ENCODE results near the gene C6orf58.

C6orf58 gene

GRCh38 chr6:127564761-127565160 is 12.2 kb upstream of the C6orf58 start:
- H3K27me3 ChIP-seq (ENCODE audit: control insufficient read depth in 5 of 5, insufficient read depth in 4 of 5, low read length in 5 of 5), result no peaks in the 10 kb centered on the region
- H3K9ac ChIP-seq (ENCODE audit: low read length in 5 of 5), result no peak overlapping the region
- no peak overlapping the region for H3K27ac ChIP-seq (ENCODE audit: low read depth, low read length)
- H3K9me3 ChIP-seq (ENCODE audit: control insufficient read depth in 5 of 5, low read length in 5 of 5), result no peaks in the 10 kb centered on the region
- H3K4me1 ChIP-seq (ENCODE audit: control insufficient read depth in 5 of 5, insufficient read depth in 5 of 5, low read length in 5 of 5), result no peaks in the 10 kb centered on the region
- H3K36me3 ChIP-seq (ENCODE audit: control insufficient read depth in 5 of 5, insufficient read depth in 5 of 5, low read length in 5 of 5), result no peaks in the 10 kb centered on the region
- H3K4me3 ChIP-seq (ENCODE audit: low read depth in 1 of 5, low read length in 5 of 5), result no peak overlapping the region

GRCh38 chr6:127566119-127566518 is 10.9 kb upstream of the C6orf58 start:
- Histone ChIP-seq H3K4me3 (ENCODE audit: low read depth in 1 of 5, low read length in 5 of 5) (no peak overlapping the region), H3K4me1 (ENCODE audit: control insufficient read depth in 5 of 5, insufficient read depth in 5 of 5, low read length in 5 of 5) (no peaks in the 10 kb centered on the region), H3K9ac (ENCODE audit: low read length in 5 of 5) (no peak overlapping the region), H3K27me3 (ENCODE audit: control insufficient read depth in 5 of 5, insufficient read depth in 4 of 5, low read length in 5 of 5) (no peaks in the 10 kb centered on the region), H3K36me3 (ENCODE audit: control insufficient read depth in 5 of 5, insufficient read depth in 5 of 5, low read length in 5 of 5) (no peaks in the 10 kb centered on the region), H3K9me3 (ENCODE audit: control insufficient read depth in 5 of 5, low read length in 5 of 5) (no peaks in the 10 kb centered on the region), H3K27ac (ENCODE audit: low read depth, low read length) (no peak overlapping the region)

- H3K27ac ChIP-seq (ENCODE audit: low read depth, low read length), result no peak overlapping the region
Measured at GRCh38 chr6:127566651-127567050, 10.3 kb upstream of the C6orf58 start.

GRCh38 chr6:127567476-127567875 is 9.5 kb upstream of the C6orf58 start:
- Histone ChIP-seq H3K4me3 (ENCODE audit: low read depth in 1 of 5, low read length in 5 of 5) (no peak overlapping the region), H3K36me3 (ENCODE audit: control insufficient read depth in 5 of 5, insufficient read depth in 5 of 5, low read length in 5 of 5) (no peaks in the 10 kb centered on the region), H3K27ac (ENCODE audit: low read depth, low read length) (no peak overlapping the region), H3K9ac (ENCODE audit: low read length in 5 of 5) (no peak overlapping the region), H3K9me3 (ENCODE audit: control insufficient read depth in 5 of 5, low read length in 5 of 5) (no peaks in the 10 kb centered on the region), H3K4me1 (ENCODE audit: control insufficient read depth in 5 of 5, insufficient read depth in 5 of 5, low read length in 5 of 5) (no peaks in the 10 kb centered on the region), H3K27me3 (ENCODE audit: control insufficient read depth in 5 of 5, insufficient read depth in 4 of 5, low read length in 5 of 5) (no peaks in the 10 kb centered on the region)

More at GRCh38 chr6:127566651-127567050, 10.3 kb upstream of the C6orf58 start:
- no peaks in the 10 kb centered on the region for H3K9me3 ChIP-seq (ENCODE audit: control insufficient read depth in 5 of 5, low read length in 5 of 5)
- H3K4me3 ChIP-seq (ENCODE audit: low read depth in 1 of 5, low read length in 5 of 5), result no peak overlapping the region
- no peak overlapping the region for H3K9ac ChIP-seq (ENCODE audit: low read length in 5 of 5)
- H3K27me3 ChIP-seq (ENCODE audit: control insufficient read depth in 5 of 5, insufficient read depth in 4 of 5, low read length in 5 of 5), result no peaks in the 10 kb centered on the region
- H3K36me3 ChIP-seq (ENCODE audit: control insufficient read depth in 5 of 5, insufficient read depth in 5 of 5, low read length in 5 of 5), result no peaks in the 10 kb centered on the region
- no peaks in the 10 kb centered on the region for H3K4me1 ChIP-seq (ENCODE audit: control insufficient read depth in 5 of 5, insufficient read depth in 5 of 5, low read length in 5 of 5)

GRCh38 chr6:127570739-127571389 is 6.1 kb upstream of the C6orf58 start:
- Histone ChIP-seq H3K4me1 (ENCODE audit: control insufficient read depth in 5 of 5, insufficient read depth in 5 of 5, low read length in 5 of 5) (no peaks in the 10 kb centered on the region), H3K9me3 (ENCODE audit: control insufficient read depth in 5 of 5, low read length in 5 of 5) (no peaks in the 10 kb centered on the region), H3K9ac (ENCODE audit: low read length in 5 of 5) (no peak overlapping the region), H3K4me3 (ENCODE audit: low read depth in 1 of 5, low read length in 5 of 5) (no peak overlapping the region), H3K36me3 (ENCODE audit: control insufficient read depth in 5 of 5, insufficient read depth in 5 of 5, low read length in 5 of 5) (no peaks in the 10 kb centered on the region), H3K27ac (ENCODE audit: low read depth, low read length) (no peak overlapping the region), H3K27me3 (ENCODE audit: control insufficient read depth in 5 of 5, insufficient read depth in 4 of 5, low read length in 5 of 5) (no peaks in the 10 kb centered on the region)

- H3K27ac ChIP-seq (ENCODE audit: low read depth, low read length), result no peak overlapping the region
- no peaks in the 10 kb centered on the region for H3K27me3 ChIP-seq (ENCODE audit: control insufficient read depth in 5 of 5, insufficient read depth in 4 of 5, low read length in 5 of 5)
- no peak overlapping the region for H3K9ac ChIP-seq (ENCODE audit: low read length in 5 of 5)
- H3K4me1 ChIP-seq (ENCODE audit: control insufficient read depth in 5 of 5, insufficient read depth in 5 of 5, low read length in 5 of 5), result no peaks in the 10 kb centered on the region
- no peak overlapping the region for H3K4me3 ChIP-seq (ENCODE audit: low read depth in 1 of 5, low read length in 5 of 5)
- no peaks in the 10 kb centered on the region for H3K36me3 ChIP-seq (ENCODE audit: control insufficient read depth in 5 of 5, insufficient read depth in 5 of 5, low read length in 5 of 5)
- H3K9me3 ChIP-seq (ENCODE audit: control insufficient read depth in 5 of 5, low read length in 5 of 5), result no peaks in the 10 kb centered on the region
Measured at GRCh38 chr6:127578900-127579299, 1.9 kb downstream of the C6orf58 start.

- Histone ChIP-seq H3K36me3 (ENCODE audit: control insufficient read depth in 5 of 5, insufficient read depth in 5 of 5, low read length in 5 of 5) (no peaks in the 10 kb centered on the region), H3K9ac (ENCODE audit: low read length in 5 of 5) (no peak overlapping the region), H3K27me3 (ENCODE audit: control insufficient read depth in 5 of 5, insufficient read depth in 4 of 5, low read length in 5 of 5) (no peaks in the 10 kb centered on the region), H3K9me3 (ENCODE audit: control insufficient read depth in 5 of 5, low read length in 5 of 5) (no peaks in the 10 kb centered on the region), H3K27ac (ENCODE audit: low read depth, low read length) (no peak overlapping the region), H3K4me3 (ENCODE audit: low read depth in 1 of 5, low read length in 5 of 5) (no peak overlapping the region), H3K4me1 (ENCODE audit: control insufficient read depth in 5 of 5, insufficient read depth in 5 of 5, low read length in 5 of 5) (no peaks in the 10 kb centered on the region)
Measured at GRCh38 chr6:127581576-127581975, 4.6 kb downstream of the C6orf58 start.

- H3K9ac ChIP-seq (ENCODE audit: low read length in 5 of 5), result no peak overlapping the region
- H3K4me3 ChIP-seq (ENCODE audit: low read depth in 1 of 5, low read length in 5 of 5), result no peak overlapping the region
- no peaks in the 10 kb centered on the region for H3K9me3 ChIP-seq (ENCODE audit: control insufficient read depth in 5 of 5, low read length in 5 of 5)
- no peaks in the 10 kb centered on the region for H3K36me3 ChIP-seq (ENCODE audit: control insufficient read depth in 5 of 5, insufficient read depth in 5 of 5, low read length in 5 of 5)
- no peaks in the 10 kb centered on the region for H3K27me3 ChIP-seq (ENCODE audit: control insufficient read depth in 5 of 5, insufficient read depth in 4 of 5, low read length in 5 of 5)
- no peak overlapping the region for H3K27ac ChIP-seq (ENCODE audit: low read depth, low read length)
- H3K4me1 ChIP-seq (ENCODE audit: control insufficient read depth in 5 of 5, insufficient read depth in 5 of 5, low read length in 5 of 5), result no peaks in the 10 kb centered on the region
Measured at GRCh38 chr6:127582777-127583462, 5.9 kb downstream of the C6orf58 start.

- H3K9me3 ChIP-seq (ENCODE audit: control insufficient read depth in 5 of 5, low read length in 5 of 5), result no peaks in the 10 kb centered on the region
- H3K27me3 ChIP-seq (ENCODE audit: control insufficient read depth in 5 of 5, insufficient read depth in 4 of 5, low read length in 5 of 5), result no peaks in the 10 kb centered on the region
- H3K9ac ChIP-seq (ENCODE audit: low read length in 5 of 5), result no peak overlapping the region
- no peak overlapping the region for H3K27ac ChIP-seq (ENCODE audit: low read depth, low read length)
- no peaks in the 10 kb centered on the region for H3K36me3 ChIP-seq (ENCODE audit: control insufficient read depth in 5 of 5, insufficient read depth in 5 of 5, low read length in 5 of 5)
- no peak overlapping the region for H3K4me3 ChIP-seq (ENCODE audit: low read depth in 1 of 5, low read length in 5 of 5)
- H3K4me1 ChIP-seq (ENCODE audit: control insufficient read depth in 5 of 5, insufficient read depth in 5 of 5, low read length in 5 of 5), result no peaks in the 10 kb centered on the region
Measured at GRCh38 chr6:127585123-127585522, 8.1 kb downstream of the C6orf58 start.

GRCh38 chr6:127586372-127586771 is 9.4 kb downstream of the C6orf58 start:
- no peaks in the 10 kb centered on the region for H3K36me3 ChIP-seq (ENCODE audit: control insufficient read depth in 5 of 5, insufficient read depth in 5 of 5, low read length in 5 of 5)
- no peak overlapping the region for H3K4me3 ChIP-seq (ENCODE audit: low read depth in 1 of 5, low read length in 5 of 5)
- no peak overlapping the region for H3K27ac ChIP-seq (ENCODE audit: low read depth, low read length)
- no peaks in the 10 kb centered on the region for H3K4me1 ChIP-seq (ENCODE audit: control insufficient read depth in 5 of 5, insufficient read depth in 5 of 5, low read length in 5 of 5)
- H3K9ac ChIP-seq (ENCODE audit: low read length in 5 of 5), result no peak overlapping the region
- no peaks in the 10 kb centered on the region for H3K9me3 ChIP-seq (ENCODE audit: control insufficient read depth in 5 of 5, low read length in 5 of 5)
- H3K27me3 ChIP-seq (ENCODE audit: control insufficient read depth in 5 of 5, insufficient read depth in 4 of 5, low read length in 5 of 5), result no peaks in the 10 kb centered on the region
